Measurements from ENCODE around the gene RAB3C.

Gene RAB3C

GRCh38 chr5:58875599-58875998 lies 292.7 kb downstream of the RAB3C start:
- DNase-seq (ENCODE audit: low read depth): no peak
- no peak overlapping the region for H3K4me3 ChIP-seq (ENCODE audit: low read depth, low read length)
- TF ChIP-seq, protein P1, sequence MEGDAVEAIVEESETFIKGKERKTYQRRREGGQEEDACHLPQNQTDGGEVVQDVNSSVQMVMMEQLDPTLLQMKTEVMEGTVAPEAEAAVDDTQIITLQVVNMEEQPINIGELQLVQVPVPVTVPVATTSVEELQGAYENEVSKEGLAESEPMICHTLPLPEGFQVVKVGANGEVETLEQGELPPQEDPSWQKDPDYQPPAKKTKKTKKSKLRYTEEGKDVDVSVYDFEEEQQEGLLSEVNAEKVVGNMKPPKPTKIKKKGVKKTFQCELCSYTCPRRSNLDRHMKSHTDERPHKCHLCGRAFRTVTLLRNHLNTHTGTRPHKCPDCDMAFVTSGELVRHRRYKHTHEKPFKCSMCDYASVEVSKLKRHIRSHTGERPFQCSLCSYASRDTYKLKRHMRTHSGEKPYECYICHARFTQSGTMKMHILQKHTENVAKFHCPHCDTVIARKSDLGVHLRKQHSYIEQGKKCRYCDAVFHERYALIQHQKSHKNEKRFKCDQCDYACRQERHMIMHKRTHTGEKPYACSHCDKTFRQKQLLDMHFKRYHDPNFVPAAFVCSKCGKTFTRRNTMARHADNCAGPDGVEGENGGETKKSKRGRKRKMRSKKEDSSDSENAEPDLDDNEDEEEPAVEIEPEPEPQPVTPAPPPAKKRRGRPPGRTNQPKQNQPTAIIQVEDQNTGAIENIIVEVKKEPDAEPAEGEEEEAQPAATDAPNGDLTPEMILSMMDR (IDR thresholded peaks at IDR 0.05; ENCODE audit: insufficient read depth, low read depth, low read length, missing control alignments): no peak

DNA sequence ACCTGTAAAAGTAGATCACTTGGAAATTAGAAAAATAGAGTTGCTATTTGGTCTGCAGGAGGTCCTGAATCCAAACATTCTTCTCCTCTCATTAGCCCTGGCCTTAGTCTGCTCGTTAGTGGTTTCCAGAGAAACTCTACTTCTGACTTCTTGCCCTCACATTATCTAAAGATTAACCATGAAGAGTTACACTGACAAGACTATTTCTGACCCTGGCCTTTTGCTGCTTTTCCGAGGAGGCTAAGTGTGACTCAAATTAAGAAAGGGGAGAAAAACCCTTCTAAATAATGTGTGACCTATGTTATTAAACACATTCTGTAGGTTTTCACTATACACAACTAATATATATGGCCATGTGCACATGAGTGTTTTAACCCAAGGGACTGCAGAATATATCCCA lies 302.4 kb downstream of the RAB3C start:
- no peak for DNase-seq (ENCODE audit: low read depth)
- H3K4me3 ChIP-seq (ENCODE audit: low read depth, low read length): no peak overlapping the region
- TF ChIP-seq, protein P1 (IDR thresholded peaks at IDR 0.05; ENCODE audit: insufficient read depth, low read depth, low read length, missing control alignments): no peak

- H3K4me3 ChIP-seq (ENCODE audit: low read depth, low read length): no peak overlapping the region
- TF ChIP-seq, protein P1 (IDR thresholded peaks at IDR 0.05; ENCODE audit: insufficient read depth, low read depth, low read length, missing control alignments): peak; percentile 85
- DNase-seq (ENCODE audit: low read depth): peak; percentile 69
These were observed 303.7 kb downstream of the RAB3C start for GRCh38 chr5:58886315-58887207.

GRCh38 chr5:58887311-58887710 lies 304.4 kb downstream of the RAB3C start:
- DNase-seq (ENCODE audit: low read depth): no peak
- H3K4me3 ChIP-seq (ENCODE audit: low read depth, low read length): no peak overlapping the region
- TF ChIP-seq, protein P1 (IDR thresholded peaks at IDR 0.05; ENCODE audit: insufficient read depth, low read depth, low read length, missing control alignments): no peak

DNA sequence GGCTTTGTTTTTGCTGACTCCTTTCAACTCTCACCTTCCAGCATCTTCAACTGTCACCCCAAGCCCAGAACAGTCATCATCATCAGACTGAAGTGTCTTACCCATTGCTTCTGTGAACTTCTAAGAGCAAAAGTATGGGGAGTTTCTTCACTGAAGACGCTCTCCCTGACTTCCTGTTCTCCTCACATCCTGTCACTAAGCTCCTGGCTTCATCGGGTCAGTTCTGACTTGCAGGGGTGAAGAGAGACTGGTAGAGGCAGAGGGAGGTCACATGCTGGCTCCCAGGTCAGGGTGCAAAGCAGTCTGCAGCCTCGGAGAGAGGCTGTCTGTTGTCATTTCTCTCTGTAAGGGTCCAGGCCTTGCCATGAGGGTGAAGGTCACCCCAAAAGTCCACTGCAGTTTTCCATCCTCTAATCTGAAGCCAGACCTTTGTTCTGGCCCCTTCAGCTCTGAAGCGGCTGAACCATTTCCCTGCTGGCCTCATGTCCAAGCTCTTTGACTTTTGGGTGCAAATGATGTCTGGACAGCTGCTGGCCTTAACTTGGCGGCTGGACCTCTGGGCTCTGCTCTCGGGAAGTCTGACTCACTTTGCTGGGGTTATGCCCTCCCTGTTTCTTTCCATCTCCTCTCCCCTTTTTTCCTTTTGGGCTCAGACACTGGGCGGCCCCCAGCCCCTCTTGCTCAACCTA lies 305.0 kb downstream of the RAB3C start:
- TF ChIP-seq, protein P1 (IDR thresholded peaks at IDR 0.05; ENCODE audit: insufficient read depth, low read depth, low read length, missing control alignments): no peak
- DNase-seq (ENCODE audit: low read depth): peak; percentile 29

GRCh38 chr5:58890265-58890664 lies 307.4 kb downstream of the RAB3C start:
- no peak overlapping the region for H3K4me3 ChIP-seq (ENCODE audit: low read depth, low read length)
- TF ChIP-seq, protein P1 (IDR thresholded peaks at IDR 0.05; ENCODE audit: insufficient read depth, low read depth, low read length, missing control alignments): no peak
- DNase-seq (ENCODE audit: low read depth): no peak

More for the DNA sequence above, 305.0 kb downstream of the RAB3C start:
- H3K4me3 ChIP-seq (ENCODE audit: low read depth, low read length): no peak overlapping the region
